K562 (cell line): Measurements from ENCODE around the gene ARHGAP8. TPM values are rescaled to one million over a fixed set of nuclear protein-coding genes. Genes with fewer than 3 reads are reported as not detected.

Experiments
- ATAC-seq: fragments of 200-7000 bp; cut with Tn5 transposase; 3 replicates; pipeline ENCODE4 v1.9.1; 2020; ENCODE audit warnings: moderate library complexity
- BruUV-seq: library from RNA; stranded (reverse); fragments of 400-500 nt; replicated peaks from 2 replicates; lab custom pipeline; 2021; lab: Mats Ljungman, UMichigan
- CTCF ChIA-PET: fragments of 300-600 bp; formaldehyde crosslinking; extraction: SDS; loops from one replicate; lab custom pipeline; 2021; ENCODE audit warnings: low intra/inter-chr PET ratio; lab: Yijun Ruan, JAX
- POLR2A ChIA-PET: fragments of 300-600, 350-650 bp; sonication (Branson Sonifier 250); formaldehyde crosslinking; extraction: SDS; loops from one replicate; lab custom pipeline; 2021; ENCODE audit warnings: antibody characterized with exemption, inconsistent platforms; lab: Yijun Ruan, JAX
- DNase-seq, 4 experiments: peaks; one replicate each; pipeline versions ENCODE4 v3.0.0 to v3.0.0-alpha.2; 2011 to 2018; ENCODE audit warnings: low spot score in 3 of 4, mixed read lengths in 3 of 4; ENCODE audit errors: extremely low read depth in 1 of 4
- FAIRE-seq: peaks from 2 replicates; lab custom pipeline; 2011; peaks lifted over from hg19 to GRCh38; lab: Jason Lieb, UNC
- H2AFZ ChIP-seq: 2 replicates; pipeline ENCODE4 v1.6.0; 2011; ENCODE audit warnings: low read depth, low read length, control low read depth, inconsistent platforms
- H3K27ac ChIP-seq: fragments of 200-600 bp; 3 replicates; pipeline ENCODE4 v1.8.0; 2011; ENCODE audit warnings: low read depth, mild to moderate bottlenecking, control low read depth, inconsistent platforms, low read length, moderate library complexity, mixed read lengths; ENCODE audit errors: extremely low read depth
- H3K27me3 ChIP-seq, 2 experiments: fragments of 300-600 bp in 1 of 2; 2 replicates in 1 of 2; 3 replicates in 1 of 2; pipeline versions ENCODE4 v1.6.0 to v1.8.0; 2011; ENCODE audit warnings: inconsistent platforms in 2 of 2, low read length in 2 of 2, mild to moderate bottlenecking in 1 of 2, mixed read lengths in 1 of 2, moderate library complexity in 1 of 2; ENCODE audit not compliant: control insufficient read depth in 2 of 2, insufficient read depth in 2 of 2
- H3K36me3 ChIP-seq: fragments of 300-600 bp; 3 replicates; pipeline ENCODE4 v1.8.0; 2011; ENCODE audit warnings: mild to moderate bottlenecking, low read length, inconsistent platforms; ENCODE audit not compliant: control insufficient read depth, insufficient read depth
- H3K4me1 ChIP-seq, 2 experiments: fragments of 200-600 bp in 1 of 2; replicated peaks in 1 of 2; 2 replicates in 1 of 2; 3 replicates in 1 of 2; pipeline versions ENCODE4 v1.5.1 to v1.8.0; 2011; ENCODE audit warnings: inconsistent platforms in 2 of 2, low read length in 2 of 2, mild to moderate bottlenecking in 1 of 2, mixed read lengths in 1 of 2, moderate library complexity in 1 of 2; ENCODE audit not compliant: control insufficient read depth in 2 of 2, insufficient read depth in 2 of 2
- H3K4me2 ChIP-seq: 2 replicates; pipeline ENCODE4 v1.6.1; 2011; ENCODE audit warnings: low read length, control low read depth, inconsistent platforms, mixed read lengths; ENCODE audit not compliant: insufficient read depth
- H3K4me3 ChIP-seq: fragments of 200-600 bp; sonication (generic), shearing (Covaris generic); 2 replicates; pipeline ENCODE4 v1.5.1; 2016; ENCODE audit warnings: control low read depth, inconsistent platforms
- H3K79me2 ChIP-seq: fragments of 200-600 bp; 3 replicates; pipeline ENCODE4 v1.8.0; 2011; ENCODE audit warnings: low read length, inconsistent platforms; ENCODE audit not compliant: control insufficient read depth, insufficient read depth
- H3K9ac ChIP-seq, 2 experiments: 2 replicates each; pipeline versions ENCODE4 v1.6.0 to v1.6.1; 2011; ENCODE audit warnings: low read depth in 2 of 2, low read length in 2 of 2, control low read depth in 1 of 2, inconsistent platforms in 1 of 2, mild to moderate bottlenecking in 1 of 2, mixed read lengths in 1 of 2; ENCODE audit not compliant: insufficient read depth in 1 of 2
- H3K9me1 ChIP-seq: one replicate; pipeline ENCODE4 v1.6.0; 2011; ENCODE audit warnings: inconsistent platforms, mild to moderate bottlenecking, low read length, moderate library complexity; ENCODE audit not compliant: control insufficient read depth, insufficient read depth
- H3K9me3 ChIP-seq: replicated peaks from 2 replicates; pipeline ENCODE4 v1.5.1; 2011; ENCODE audit warnings: low read depth, low read length, inconsistent platforms; ENCODE audit not compliant: control insufficient read depth, insufficient read depth
- H4K20me1 ChIP-seq: replicated peaks from 2 replicates; pipeline ENCODE4 v1.6.1; 2011; ENCODE audit warnings: low read length, inconsistent platforms, mixed read lengths; ENCODE audit not compliant: control insufficient read depth, insufficient read depth
- CTBP1 ChIP-seq: fragments of 450-650 bp; IDR thresholded peaks from 2 replicates; pipeline ENCODE4 v1.6.1; 2016; ENCODE audit warnings: borderline replicate concordance
- HMGN3 ChIP-seq: IDR thresholded peaks from 2 replicates; pipeline ENCODE4 v1.6.1; 2011; ENCODE audit warnings: borderline replicate concordance, low read depth, mild to moderate bottlenecking, mixed read lengths, low read length; ENCODE audit not compliant: insufficient read length; ENCODE audit errors: extremely low read depth
- MYNN ChIP-seq, 2 experiments: sonication (generic); formaldehyde crosslinking in 1 of 2; IDR thresholded peaks; 2 replicates each; pipeline versions ENCODE4 v1.5.0 to v1.6.1; 2016 to 2020; ENCODE audit warnings: antibody characterized with exemption in 1 of 2, missing genetic modification reagents in 1 of 2
- PHF20 ChIP-seq: fragments of 450-650 bp; IDR thresholded peaks from 2 replicates; pipeline ENCODE4 v1.6.1; 2018; ENCODE audit not compliant: partially characterized antibody
- POLR2A ChIP-seq: fragments of 450-650 bp; conservative IDR thresholded peaks from 2 replicates; pipeline ENCODE4 v1.6.1; 2016
- POLR2AphosphoS5 ChIP-seq: IDR thresholded peaks from 2 replicates; pipeline ENCODE4 v1.6.1; 2011; ENCODE audit warnings: mild to moderate bottlenecking, low read depth, low read length, moderate library complexity; ENCODE audit not compliant: control insufficient read depth, insufficient read depth
- SMAD2 ChIP-seq: fragments of 150-350 bp; IDR thresholded peaks from 2 replicates; pipeline ENCODE4 v1.6.1; 2014; ENCODE audit warnings: low read depth, mild to moderate bottlenecking, low read length
- TCF3 ChIP-seq: sonication (generic); formaldehyde crosslinking; IDR thresholded peaks from 2 replicates; pipeline ENCODE4 v1.4.0; 2020; ENCODE audit warnings: mild to moderate bottlenecking, missing genetic modification reagents
- TSC22D4 ChIP-seq: fragments of 450-650 bp; IDR thresholded peaks from 2 replicates; pipeline ENCODE4 v1.6.1; 2016; ENCODE audit warnings: missing genetic modification characterization, missing biosample characterization, control low read depth
- ZFP36 ChIP-seq: fragments of 150-350 bp; IDR thresholded peaks from 2 replicates; pipeline ENCODE4 v1.6.1; 2018; ENCODE audit warnings: low read length, low read depth; ENCODE audit not compliant: partially characterized antibody
- ZNF224 ChIP-seq: sonication (generic); formaldehyde crosslinking; IDR thresholded peaks from 2 replicates; pipeline ENCODE4 v1.8.0; 2022; ENCODE audit warnings: mild to moderate bottlenecking, missing genetic modification reagents
- ZNF408 ChIP-seq: fragments of 250-450 bp; sonication (Bioruptor Pico); IDR thresholded peaks from 2 replicates; pipeline ENCODE4 v1.4.0; 2020; ENCODE audit warnings: low read depth, mild to moderate bottlenecking, moderate library complexity
- WGBS: fragments of 100-300 bp; shearing (Covaris generic); methylation state at CpG from one replicate; pipeline ENCODE4 v1.1.6; 2016; ENCODE audit warnings: low coverage, mixed read lengths; ENCODE audit not compliant: insufficient coverage; ENCODE audit errors: missing lambda C conversion rate; 5-methylcytosine and 5-hydroxymethylcytosine counted together
- in situ Hi-C: fragments of 300-500 bp; cut with MboI; formaldehyde crosslinking; loops from 4 replicates; pipeline ENCODE4 v1.15.0; 2018; ENCODE audit warnings: inconsistent platforms, mixed read lengths
- intact Hi-C: fragments of 100-400 bp; cut with micrococcal nuclease; formaldehyde crosslinking; loops from 2 replicates; pipeline ENCODE4 v1.14.2; 2022
- polyA plus RNA-seq, 8 experiments: library from polyadenylated mRNA; depleted of rRNA in 4 of 8; stranded (reverse) in 5 of 8; unstranded in 3 of 8; fragments of >200 nt; fragmentation: Nextera tagmentation in 2 of 8; fragmentation: Illumina TruSeq in 1 of 8; extraction: Ambion mirVana in 2 of 8; extraction: Trizol in 1 of 8; gene quantifications; 2 replicates each; pipeline versions ENCODE4 v1.2.1 to v1.2.3, GENCODE V29; 2011 to 2014; ENCODE audit warnings: inconsistent platforms in 1 of 8, missing spikeins in 1 of 8
- total RNA-seq, 7 experiments: library from RNA; depleted of rRNA in 6 of 7; stranded (reverse); fragments of >200 nt in 6 of 7; fragmentation: Illumina TruSeq in 2 of 7; extraction: Trizol in 2 of 7; gene quantifications; 2 replicates each; pipeline versions ENCODE4 v1.2.1 to v1.2.3, GENCODE V29; 2011 to 2021; ENCODE audit warnings: low replicate concordance in 1 of 7
- TF ChIP-seq, protein P1 (sequence below): fragments of 450-650 bp; IDR thresholded peaks from 2 replicates; pipeline ENCODE4 v1.6.1; 2016; ENCODE audit warnings: mild to moderate bottlenecking
- TF ChIP-seq, protein P2 (sequence below): sonication (generic); formaldehyde crosslinking; IDR thresholded peaks from 2 replicates; pipeline ENCODE4 v1.8.1; 2023; ENCODE audit warnings: mild to moderate bottlenecking, missing genetic modification reagents

The ARHGAP8 gene
- total and polyA plus RNA-seq, 9 of the 15 experiments (the other 6 are each of a cell fraction or from before 2014, with no cell fraction given) = 0.15 to 2.2 (median 0.62) TPM

DNA sequence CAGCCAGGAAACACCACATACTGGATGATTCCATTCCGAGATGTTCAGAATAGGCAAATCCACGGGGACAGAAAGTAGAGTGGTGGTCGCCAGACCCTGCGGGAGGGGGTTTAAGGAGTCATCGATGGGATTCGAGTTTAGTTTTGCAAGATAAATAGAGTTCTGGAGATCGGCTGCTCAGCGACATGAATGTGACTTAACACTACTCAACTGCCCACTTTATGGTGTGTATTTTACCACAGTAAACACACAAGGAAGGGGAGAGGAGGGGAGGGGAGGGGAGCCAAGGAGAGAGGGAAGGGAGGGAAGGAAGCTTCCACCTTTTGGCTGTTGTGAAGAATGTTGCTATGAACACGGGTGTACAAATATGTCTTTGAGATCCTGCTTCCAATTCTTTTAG, 10.4 kb upstream of the ARHGAP8 start (continued):
- TF ChIP-seq, protein P1, sequence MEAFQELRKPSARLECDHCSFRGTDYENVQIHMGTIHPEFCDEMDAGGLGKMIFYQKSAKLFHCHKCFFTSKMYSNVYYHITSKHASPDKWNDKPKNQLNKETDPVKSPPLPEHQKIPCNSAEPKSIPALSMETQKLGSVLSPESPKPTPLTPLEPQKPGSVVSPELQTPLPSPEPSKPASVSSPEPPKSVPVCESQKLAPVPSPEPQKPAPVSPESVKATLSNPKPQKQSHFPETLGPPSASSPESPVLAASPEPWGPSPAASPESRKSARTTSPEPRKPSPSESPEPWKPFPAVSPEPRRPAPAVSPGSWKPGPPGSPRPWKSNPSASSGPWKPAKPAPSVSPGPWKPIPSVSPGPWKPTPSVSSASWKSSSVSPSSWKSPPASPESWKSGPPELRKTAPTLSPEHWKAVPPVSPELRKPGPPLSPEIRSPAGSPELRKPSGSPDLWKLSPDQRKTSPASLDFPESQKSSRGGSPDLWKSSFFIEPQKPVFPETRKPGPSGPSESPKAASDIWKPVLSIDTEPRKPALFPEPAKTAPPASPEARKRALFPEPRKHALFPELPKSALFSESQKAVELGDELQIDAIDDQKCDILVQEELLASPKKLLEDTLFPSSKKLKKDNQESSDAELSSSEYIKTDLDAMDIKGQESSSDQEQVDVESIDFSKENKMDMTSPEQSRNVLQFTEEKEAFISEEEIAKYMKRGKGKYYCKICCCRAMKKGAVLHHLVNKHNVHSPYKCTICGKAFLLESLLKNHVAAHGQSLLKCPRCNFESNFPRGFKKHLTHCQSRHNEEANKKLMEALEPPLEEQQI = no peak
- TF ChIP-seq POLR2A (no peak), MYNN (IDR thresholded peaks at IDR 0.05) (no peak), MYNN (CRISPR knock-in tag; IDR thresholded peaks at IDR 0.05) (no peak), SMAD2 (no peak), ZNF408 (CRISPR knock-in tag) (no peak)
- TF ChIP-seq, protein P2, sequence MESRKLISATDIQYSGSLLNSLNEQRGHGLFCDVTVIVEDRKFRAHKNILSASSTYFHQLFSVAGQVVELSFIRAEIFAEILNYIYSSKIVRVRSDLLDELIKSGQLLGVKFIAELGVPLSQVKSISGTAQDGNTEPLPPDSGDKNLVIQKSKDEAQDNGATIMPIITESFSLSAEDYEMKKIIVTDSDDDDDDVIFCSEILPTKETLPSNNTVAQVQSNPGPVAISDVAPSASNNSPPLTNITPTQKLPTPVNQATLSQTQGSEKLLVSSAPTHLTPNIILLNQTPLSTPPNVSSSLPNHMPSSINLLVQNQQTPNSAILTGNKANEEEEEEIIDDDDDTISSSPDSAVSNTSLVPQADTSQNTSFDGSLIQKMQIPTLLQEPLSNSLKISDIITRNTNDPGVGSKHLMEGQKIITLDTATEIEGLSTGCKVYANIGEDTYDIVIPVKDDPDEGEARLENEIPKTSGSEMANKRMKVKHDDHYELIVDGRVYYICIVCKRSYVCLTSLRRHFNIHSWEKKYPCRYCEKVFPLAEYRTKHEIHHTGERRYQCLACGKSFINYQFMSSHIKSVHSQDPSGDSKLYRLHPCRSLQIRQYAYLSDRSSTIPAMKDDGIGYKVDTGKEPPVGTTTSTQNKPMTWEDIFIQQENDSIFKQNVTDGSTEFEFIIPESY (CRISPR knock-in tag) = no peak

DNA sequence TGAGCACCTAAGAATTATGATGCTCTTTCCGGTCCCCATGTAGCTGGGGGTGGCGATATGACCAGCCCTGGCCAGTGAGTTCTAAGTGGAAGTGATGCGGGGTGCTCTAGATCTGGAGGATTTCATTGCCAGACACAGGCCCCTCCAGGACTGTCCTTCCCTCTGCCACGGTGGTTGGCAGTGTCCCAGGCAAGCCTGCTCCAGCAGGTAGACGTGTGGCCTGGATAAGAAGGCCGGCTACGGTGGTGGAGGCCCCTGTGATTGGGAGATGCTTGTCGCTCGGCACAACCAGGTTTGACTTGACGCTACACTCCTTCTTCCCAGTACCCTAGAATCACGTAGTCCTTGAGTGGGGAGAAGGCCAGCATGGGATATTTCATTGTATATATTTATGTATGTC, 9.1 kb upstream of the ARHGAP8 start:
- FAIRE-seq (no peak), ATAC-seq (no peak), DNase-seq (no peak)
- Histone ChIP-seq H3K79me2 (no peaks in the 10 kb centered on the region), H3K9me1 (no peaks in the 10 kb centered on the region), H3K9me3 (no peaks in the 10 kb centered on the region), H3K9ac (no peak overlapping the region), H3K36me3 (no peaks in the 10 kb centered on the region), H3K4me1 (peaks cover 4 to 15% of the 10 kb centered on the region in 2 experiments; a peak in 3 of 5 replicates), H2AFZ (no peak overlapping the region), H4K20me1 (peaks cover 8% of the 10 kb centered on the region; the same call in 1 of the 2 replicates), H3K4me3 (no peak overlapping the region), H3K27me3 (no peaks in the 10 kb centered on the region), H3K27ac (no peak overlapping the region), H3K4me2 (no peak overlapping the region)
- TF ChIP-seq TCF3 (CRISPR knock-in tag) (no peak), PHF20 (no peak), CTBP1 (no peak), ZFP36 (no peak), POLR2AphosphoS5 (no peak), TSC22D4 (no peak), HMGN3 (no peak), ZNF224 (no peak)
- POLR2A ChIA-PET = no interaction called here
- in situ Hi-C loops = no loop called here
- no TSS peak for BruUV-seq
- intact Hi-C loops = no loop called here
- CTCF ChIA-PET = no interaction called here
- 45% methylated on average over 10 of the region's 11 CpGs for WGBS
